ENCODE results near the gene ZBTB20.

Gene ZBTB20

DNA sequence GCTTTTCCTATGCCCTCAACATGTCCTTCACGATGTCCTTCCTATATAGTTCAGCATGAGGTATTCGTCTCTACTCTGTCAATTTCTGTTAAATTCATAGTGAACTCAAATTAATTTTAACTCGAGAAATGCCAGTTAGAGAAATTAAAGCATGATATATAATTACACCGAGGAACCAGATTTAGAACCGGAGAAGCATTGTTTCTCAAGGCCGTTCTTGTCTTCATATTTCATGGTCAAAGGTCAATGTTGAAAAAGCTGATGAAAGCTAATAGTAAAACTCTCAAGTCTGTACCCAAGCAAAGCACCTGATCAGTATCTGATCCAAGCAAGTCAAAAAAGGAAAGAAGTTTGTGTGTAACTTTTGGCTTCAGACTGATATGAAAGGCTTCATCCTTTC, 163.8 kb downstream of the ZBTB20 start:
- TF ChIP-seq, protein P1, sequence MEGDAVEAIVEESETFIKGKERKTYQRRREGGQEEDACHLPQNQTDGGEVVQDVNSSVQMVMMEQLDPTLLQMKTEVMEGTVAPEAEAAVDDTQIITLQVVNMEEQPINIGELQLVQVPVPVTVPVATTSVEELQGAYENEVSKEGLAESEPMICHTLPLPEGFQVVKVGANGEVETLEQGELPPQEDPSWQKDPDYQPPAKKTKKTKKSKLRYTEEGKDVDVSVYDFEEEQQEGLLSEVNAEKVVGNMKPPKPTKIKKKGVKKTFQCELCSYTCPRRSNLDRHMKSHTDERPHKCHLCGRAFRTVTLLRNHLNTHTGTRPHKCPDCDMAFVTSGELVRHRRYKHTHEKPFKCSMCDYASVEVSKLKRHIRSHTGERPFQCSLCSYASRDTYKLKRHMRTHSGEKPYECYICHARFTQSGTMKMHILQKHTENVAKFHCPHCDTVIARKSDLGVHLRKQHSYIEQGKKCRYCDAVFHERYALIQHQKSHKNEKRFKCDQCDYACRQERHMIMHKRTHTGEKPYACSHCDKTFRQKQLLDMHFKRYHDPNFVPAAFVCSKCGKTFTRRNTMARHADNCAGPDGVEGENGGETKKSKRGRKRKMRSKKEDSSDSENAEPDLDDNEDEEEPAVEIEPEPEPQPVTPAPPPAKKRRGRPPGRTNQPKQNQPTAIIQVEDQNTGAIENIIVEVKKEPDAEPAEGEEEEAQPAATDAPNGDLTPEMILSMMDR (IDR thresholded peaks at IDR 0.05; ENCODE audit: insufficient read depth, low read length) = no peak
- TF ChIP-seq POLR2AphosphoS5 (IDR thresholded peaks at IDR 0.05; ENCODE audit: low read depth) (no peak), SPI1 (IDR thresholded peaks at IDR 0.05; ENCODE audit: borderline replicate concordance, low read depth) (no peak), GABPA (IDR thresholded peaks at IDR 0.05; ENCODE audit: low read depth) (no peak)
- TF ChIP-seq, protein P2, sequence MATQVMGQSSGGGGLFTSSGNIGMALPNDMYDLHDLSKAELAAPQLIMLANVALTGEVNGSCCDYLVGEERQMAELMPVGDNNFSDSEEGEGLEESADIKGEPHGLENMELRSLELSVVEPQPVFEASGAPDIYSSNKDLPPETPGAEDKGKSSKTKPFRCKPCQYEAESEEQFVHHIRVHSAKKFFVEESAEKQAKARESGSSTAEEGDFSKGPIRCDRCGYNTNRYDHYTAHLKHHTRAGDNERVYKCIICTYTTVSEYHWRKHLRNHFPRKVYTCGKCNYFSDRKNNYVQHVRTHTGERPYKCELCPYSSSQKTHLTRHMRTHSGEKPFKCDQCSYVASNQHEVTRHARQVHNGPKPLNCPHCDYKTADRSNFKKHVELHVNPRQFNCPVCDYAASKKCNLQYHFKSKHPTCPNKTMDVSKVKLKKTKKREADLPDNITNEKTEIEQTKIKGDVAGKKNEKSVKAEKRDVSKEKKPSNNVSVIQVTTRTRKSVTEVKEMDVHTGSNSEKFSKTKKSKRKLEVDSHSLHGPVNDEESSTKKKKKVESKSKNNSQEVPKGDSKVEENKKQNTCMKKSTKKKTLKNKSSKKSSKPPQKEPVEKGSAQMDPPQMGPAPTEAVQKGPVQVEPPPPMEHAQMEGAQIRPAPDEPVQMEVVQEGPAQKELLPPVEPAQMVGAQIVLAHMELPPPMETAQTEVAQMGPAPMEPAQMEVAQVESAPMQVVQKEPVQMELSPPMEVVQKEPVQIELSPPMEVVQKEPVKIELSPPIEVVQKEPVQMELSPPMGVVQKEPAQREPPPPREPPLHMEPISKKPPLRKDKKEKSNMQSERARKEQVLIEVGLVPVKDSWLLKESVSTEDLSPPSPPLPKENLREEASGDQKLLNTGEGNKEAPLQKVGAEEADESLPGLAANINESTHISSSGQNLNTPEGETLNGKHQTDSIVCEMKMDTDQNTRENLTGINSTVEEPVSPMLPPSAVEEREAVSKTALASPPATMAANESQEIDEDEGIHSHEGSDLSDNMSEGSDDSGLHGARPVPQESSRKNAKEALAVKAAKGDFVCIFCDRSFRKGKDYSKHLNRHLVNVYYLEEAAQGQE (IDR thresholded peaks at IDR 0.05; ENCODE audit: insufficient replicate concordance, low read depth) = no peak
- DNase-seq (ENCODE audit: low read depth in 1 of 2, low spot score in 1 of 2) = no peak

DNA sequence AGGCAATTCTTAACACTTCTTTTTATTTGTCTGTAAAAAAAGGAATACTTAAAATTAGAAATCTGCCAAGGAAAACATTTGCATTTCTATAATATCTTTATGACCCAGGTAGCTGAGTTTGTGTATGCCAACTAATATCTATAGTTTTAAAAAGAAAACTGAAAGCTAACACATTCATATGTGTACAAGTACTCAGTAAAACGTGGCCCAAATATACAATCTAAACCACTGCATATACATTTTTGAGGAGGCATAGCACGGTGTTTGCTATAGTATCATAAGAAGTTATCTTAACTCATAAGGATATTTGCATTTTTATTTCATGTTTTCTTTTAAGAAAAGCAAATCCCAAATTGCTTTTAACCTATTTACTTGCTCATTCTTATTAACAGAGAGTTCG, 172.7 kb downstream of the ZBTB20 start:
- no peak overlapping the region for H3K27ac ChIP-seq (replicated peaks)
- H3K4me3 ChIP-seq (replicated peaks; ENCODE audit: insufficient read depth, low read length) = no peak overlapping the region
- TF ChIP-seq GABPA (IDR thresholded peaks at IDR 0.05; ENCODE audit: low read depth) = no peak
- no peak for TF ChIP-seq SPI1 (IDR thresholded peaks at IDR 0.05; ENCODE audit: borderline replicate concordance, low read depth)
- TF ChIP-seq, protein P1 (IDR thresholded peaks at IDR 0.05; ENCODE audit: insufficient read depth, low read length) = no peak
- TF ChIP-seq, protein P2 (IDR thresholded peaks at IDR 0.05; ENCODE audit: insufficient replicate concordance, low read depth) = no peak
- no peak for TF ChIP-seq POLR2AphosphoS5 (IDR thresholded peaks at IDR 0.05; ENCODE audit: low read depth)
- no peak for DNase-seq (ENCODE audit: low read depth in 1 of 2, low spot score in 1 of 2)
- H3K27me3 ChIP-seq (ENCODE audit: insufficient read depth, poor library complexity, severe bottlenecking) = no peaks in the 10 kb centered on the region

More for the DNA sequence above, 163.8 kb downstream of the ZBTB20 start:
- H3K27me3 ChIP-seq (ENCODE audit: insufficient read depth, poor library complexity, severe bottlenecking) = no peaks in the 10 kb centered on the region
- H3K4me3 ChIP-seq (replicated peaks; ENCODE audit: insufficient read depth, low read length) = no peak overlapping the region
- H3K27ac ChIP-seq (replicated peaks) = no peak overlapping the region

- no peaks in the 10 kb centered on the region for H3K27me3 ChIP-seq (ENCODE audit: insufficient read depth, poor library complexity, severe bottlenecking)
- H3K4me3 ChIP-seq (replicated peaks; ENCODE audit: insufficient read depth, low read length) = no peak overlapping the region
- TF ChIP-seq, protein P2 (IDR thresholded peaks at IDR 0.05; ENCODE audit: insufficient replicate concordance, low read depth) = no peak
- TF ChIP-seq GABPA (IDR thresholded peaks at IDR 0.05; ENCODE audit: low read depth) (no peak), SPI1 (IDR thresholded peaks at IDR 0.05; ENCODE audit: borderline replicate concordance, low read depth) (no peak), POLR2AphosphoS5 (IDR thresholded peaks at IDR 0.05; ENCODE audit: low read depth) (no peak)
- TF ChIP-seq, protein P1 (IDR thresholded peaks at IDR 0.05; ENCODE audit: insufficient read depth, low read length) = no peak
- no peak overlapping the region for H3K27ac ChIP-seq (replicated peaks)
- no peak for DNase-seq (ENCODE audit: low read depth in 1 of 2, low spot score in 1 of 2)
Observed at GRCh38 chr3:114973536-114973935, 173.6 kb downstream of the ZBTB20 start.
